Stimulated activated CD4-positive, alpha-beta T cell treated with anti-CD3 and anti-CD28 coated beads, Interleukin-2, amount 100 ng/mL, for 48 hours (primary cell): Measurements from ENCODE around the gene SYS1.
A peak's percentile ranks its signal among the peaks of the same experiment; 100 is the strongest.

Experiments
- DNase-seq, 2 donors: peaks; one replicate each; pipeline ENCODE4 v3.0.0-alpha.2; 2020

The SYS1 gene

DNA sequence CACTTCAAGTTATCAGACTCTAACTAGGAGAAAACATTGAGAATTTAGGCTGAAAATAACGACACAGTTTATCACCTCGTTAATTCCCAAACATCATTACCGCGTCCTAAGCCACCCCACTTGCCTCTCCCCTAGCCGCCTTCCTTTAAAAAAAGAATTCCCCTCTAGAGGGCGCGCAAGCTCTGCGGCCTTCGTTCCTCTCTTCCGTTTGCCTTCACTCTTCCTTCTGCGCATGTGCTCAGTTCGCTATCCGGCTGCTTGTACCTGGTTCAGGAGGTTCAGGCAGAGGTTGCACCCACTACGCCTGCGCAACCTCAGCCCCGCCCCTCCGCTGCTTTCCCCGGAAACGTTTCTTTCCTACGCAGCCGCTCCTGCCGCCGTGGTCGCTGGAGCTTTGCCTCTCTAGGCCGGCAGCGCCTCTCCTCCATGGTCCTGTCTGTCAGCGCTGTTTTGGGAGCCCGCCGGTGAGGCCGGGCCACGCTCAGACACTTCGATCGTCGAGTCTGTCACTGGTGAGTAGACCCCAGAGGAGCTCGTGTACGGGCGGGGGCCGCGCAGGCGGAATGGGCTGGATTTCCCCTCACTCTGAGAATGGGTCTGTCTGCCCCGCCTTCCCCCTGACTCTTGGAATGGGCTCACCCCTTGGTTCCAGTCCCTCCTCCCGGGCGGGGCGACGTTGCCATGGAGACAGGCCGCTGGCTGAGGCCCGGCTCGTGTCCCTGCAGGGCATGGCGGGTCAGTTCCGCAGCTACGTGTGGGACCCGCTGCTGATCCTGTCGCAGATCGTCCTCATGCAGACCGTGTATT, at the start of gene SYS1:
Gene SYS1 (plus strand): TSS at position 353 of the 807 bp plus-strand sequence. CDS start 376 bp downstream, at position 729.
- DNase-seq: peak; percentile 98 to 99

GRCh38 chr20:45313943-45314342, 49.0 kb upstream of the SYS1 start:
- no peak for DNase-seq

- no peak for DNase-seq
Measured at GRCh38 chr20:45315672-45316071, 47.3 kb upstream of the SYS1 start.

DNA sequence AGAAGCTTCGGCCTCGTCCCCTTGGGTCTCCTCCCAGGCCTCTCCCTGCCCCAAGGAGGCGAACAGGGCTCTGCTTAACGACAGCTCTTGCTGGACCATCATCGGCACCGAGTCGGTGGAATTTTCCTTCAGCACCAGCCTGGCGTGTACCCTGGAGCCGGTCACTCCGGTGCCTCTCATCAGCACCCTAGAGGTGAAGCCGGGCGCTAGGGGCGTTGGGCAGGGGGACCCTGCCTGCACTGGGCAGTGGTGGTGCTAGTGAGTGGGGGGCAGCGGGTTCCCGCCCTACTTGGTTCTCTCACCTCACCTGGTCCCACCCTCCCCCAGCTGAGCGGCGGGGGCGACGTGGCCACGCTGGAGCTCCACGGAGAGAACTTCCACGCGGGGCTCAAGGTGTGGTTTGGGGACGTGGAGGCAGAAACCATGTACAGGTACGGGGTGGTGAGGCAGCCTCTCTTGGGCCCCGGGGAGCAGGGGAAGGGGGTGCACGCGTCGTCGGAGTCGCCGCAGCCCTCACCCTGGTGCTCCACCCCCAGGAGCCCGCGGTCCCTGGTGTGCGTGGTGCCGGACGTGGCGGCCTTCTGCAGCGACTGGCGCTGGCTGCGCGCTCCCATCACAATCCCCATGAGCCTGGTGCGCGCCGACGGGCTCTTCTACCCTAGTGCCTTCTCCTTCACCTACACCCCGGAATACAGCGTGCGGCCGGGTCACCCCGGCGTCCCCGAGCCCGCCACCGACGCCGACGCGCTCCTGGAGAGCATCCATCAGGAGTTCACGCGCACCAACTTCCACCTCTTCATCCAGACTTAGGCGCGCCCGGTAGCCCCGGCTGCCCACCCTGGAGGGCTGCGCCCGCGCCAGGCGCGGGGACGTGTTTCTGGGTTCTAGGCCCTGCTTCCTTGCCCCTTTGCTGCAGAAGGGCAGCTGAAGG, 46.5 kb upstream of the SYS1 start:
- no peak for DNase-seq

DNA sequence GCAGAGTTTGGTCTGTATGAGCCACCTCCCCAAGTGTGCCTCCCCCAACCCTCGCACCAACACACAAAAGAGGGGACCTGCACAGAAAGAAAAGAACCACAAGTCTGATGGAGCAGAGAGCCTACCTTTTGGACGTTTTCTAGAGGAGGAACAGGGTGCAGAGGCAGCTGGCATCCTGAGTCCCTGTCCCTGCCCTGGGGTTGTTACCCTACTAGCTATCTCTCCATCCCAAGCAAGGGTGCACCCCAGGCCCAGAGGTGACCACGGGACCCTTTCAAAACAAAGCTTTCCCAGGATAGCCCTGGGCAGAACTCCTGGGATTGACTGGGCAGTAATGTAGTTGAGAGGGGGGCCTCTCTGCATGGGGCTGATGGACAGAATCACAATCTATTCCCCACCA, 45.1 kb upstream of the SYS1 start:
- no peak for DNase-seq

GRCh38 chr20:45318386-45318939, 44.5 kb upstream of the SYS1 start:
- no peak for DNase-seq

GRCh38 chr20:45318948-45319347, 44.0 kb upstream of the SYS1 start:
- DNase-seq: no peak

- DNase-seq: no peak
Measured at GRCh38 chr20:45320948-45321595, 41.9 kb upstream of the SYS1 start.

DNA sequence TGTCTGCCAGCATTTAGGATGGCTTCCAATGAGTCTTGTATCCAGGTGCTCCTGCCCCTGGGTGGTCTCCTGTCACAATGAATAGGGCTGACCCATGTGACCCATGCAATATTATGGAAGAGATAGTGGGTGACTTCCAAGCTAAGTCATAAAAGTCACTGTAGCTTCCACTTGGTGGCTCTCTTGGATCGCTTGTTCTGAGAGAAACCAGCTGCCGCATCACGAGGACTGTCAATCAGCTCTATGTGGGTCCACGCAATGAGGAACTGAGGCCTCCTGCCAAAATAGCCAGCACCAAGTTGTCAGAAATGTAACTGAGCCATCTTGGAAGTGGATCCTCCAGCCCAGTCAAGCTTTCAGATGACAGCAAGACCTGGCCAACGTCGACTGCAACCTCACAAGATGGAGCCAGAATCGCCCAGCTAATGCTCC, 40.0 kb upstream of the SYS1 start:
- no peak for DNase-seq

GRCh38 chr20:45323731-45324130, 39.2 kb upstream of the SYS1 start:
- no peak for DNase-seq

GRCh38 chr20:45325371-45325770, 37.6 kb upstream of the SYS1 start:
- DNase-seq: no peak

- no peak for DNase-seq
Measured at GRCh38 chr20:45328451-45328850, 34.5 kb upstream of the SYS1 start.

GRCh38 chr20:45329497-45330319, 33.2 kb upstream of the SYS1 start:
- no peak for DNase-seq

- no peak for DNase-seq
Measured at GRCh38 chr20:45330476-45330875, 32.5 kb upstream of the SYS1 start.

GRCh38 chr20:45336530-45337366, 26.2 kb upstream of the SYS1 start:
- DNase-seq: no peak

GRCh38 chr20:45337367-45338120, 25.4 kb upstream of the SYS1 start:
- DNase-seq: no peak

GRCh38 chr20:45338121-45339030, 24.6 kb upstream of the SYS1 start:
- no peak for DNase-seq

DNA sequence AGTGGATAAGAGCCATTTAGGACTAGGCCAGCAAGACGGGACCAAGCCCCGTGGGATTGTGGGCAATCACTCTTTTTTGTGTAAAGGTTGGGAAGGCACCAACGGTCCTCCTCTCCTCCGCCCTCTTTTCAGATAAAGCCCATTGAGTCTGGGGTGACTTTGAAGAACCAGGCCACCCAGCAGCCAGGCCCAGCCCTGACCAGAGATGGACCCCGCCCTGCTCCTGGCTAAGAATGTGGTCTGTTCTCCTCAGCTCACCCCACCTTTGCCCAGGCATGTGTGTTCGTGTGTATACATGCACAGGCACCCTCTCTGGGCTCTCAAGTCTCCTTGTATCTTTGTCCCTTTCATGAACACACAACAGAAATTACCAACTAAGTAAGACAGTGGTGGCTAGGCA, 23.9 kb upstream of the SYS1 start:
- DNase-seq: no peak

DNA sequence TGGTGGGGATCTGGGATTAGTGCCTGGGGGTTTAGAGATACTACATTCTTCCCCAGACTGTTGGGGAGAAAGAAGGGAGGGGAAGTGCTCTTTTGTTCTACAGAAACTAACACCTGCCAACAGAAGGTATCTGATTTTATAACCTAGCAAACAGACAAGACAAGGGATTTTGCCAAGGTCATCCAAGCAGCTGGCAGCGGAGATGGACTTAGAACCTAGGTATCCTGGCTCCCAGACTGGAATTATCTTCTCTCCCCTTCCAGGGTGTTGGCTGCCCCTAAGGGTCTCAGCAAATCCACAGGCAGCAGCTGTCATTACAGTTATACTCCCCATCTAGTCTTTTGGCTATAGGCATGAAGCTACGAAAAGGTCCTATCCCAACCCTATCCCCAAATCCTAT, 23.2 kb upstream of the SYS1 start:
- DNase-seq: no peak
